IMR-90 (cell line): ENCODE results near the gene CLEC16A.

ENCODE experiments used
- BHLHE40 ChIP-seq: fragments of 150-350 bp; IDR thresholded peaks from 2 replicates; pipeline ENCODE4 v1.6.1; 2016; ENCODE audit warnings: mild to moderate bottlenecking, low read depth, low read length
- MXI1 ChIP-seq: IDR thresholded peaks from 2 replicates; pipeline ENCODE4 v1.6.1; 2012; ENCODE audit warnings: low read depth, mild to moderate bottlenecking, low read length, moderate library complexity, borderline replicate concordance
- POLR2A ChIP-seq: IDR thresholded peaks from 2 replicates; pipeline ENCODE4 v1.6.1; 2012; ENCODE audit warnings: mild to moderate bottlenecking, low read depth, low read length
- RAD21 ChIP-seq: IDR thresholded peaks from 2 replicates; pipeline ENCODE4 v1.6.1; 2012; ENCODE audit warnings: low read length, improper control_type of control experiment
- TF ChIP-seq, protein P1 (sequence below): conservative IDR thresholded peaks from 2 replicates; pipeline ENCODE4 v1.5.1; 2012; ENCODE audit warnings: mild to moderate bottlenecking, low read depth, low read length, improper control_type of control experiment
- TF ChIP-seq, protein P2 (sequence below): fragments of 150-350 bp; IDR thresholded peaks from 2 replicates; pipeline ENCODE4 v1.6.1; 2016; ENCODE audit warnings: low read depth, mild to moderate bottlenecking, low read length, moderate library complexity, borderline replicate concordance

DNA sequence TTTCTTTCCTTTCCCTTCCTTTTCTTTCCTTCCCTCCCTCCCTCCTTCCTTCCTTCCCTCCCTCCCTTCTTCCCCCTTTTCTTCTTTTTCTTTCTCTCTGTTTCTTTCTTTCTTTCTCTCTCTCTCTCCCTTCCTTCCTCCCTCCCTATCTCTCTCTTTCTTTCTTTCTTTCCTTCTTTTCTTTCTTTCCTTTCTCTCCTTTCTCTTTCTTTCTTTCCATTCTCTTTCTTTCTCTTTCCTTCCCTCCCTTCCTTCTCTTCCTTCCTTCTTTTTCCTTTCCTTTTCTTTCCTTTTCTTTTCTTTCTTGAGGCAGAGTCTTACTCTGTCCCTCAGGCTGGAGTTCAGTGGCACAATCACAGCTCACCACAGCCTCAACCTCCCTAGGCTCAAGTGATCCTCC is 33.1 kb upstream of the CLEC16A start:
- TF ChIP-seq BHLHE40 (no peak), POLR2A (no peak), MXI1 (no peak), RAD21 (no peak)
- TF ChIP-seq, protein P1, sequence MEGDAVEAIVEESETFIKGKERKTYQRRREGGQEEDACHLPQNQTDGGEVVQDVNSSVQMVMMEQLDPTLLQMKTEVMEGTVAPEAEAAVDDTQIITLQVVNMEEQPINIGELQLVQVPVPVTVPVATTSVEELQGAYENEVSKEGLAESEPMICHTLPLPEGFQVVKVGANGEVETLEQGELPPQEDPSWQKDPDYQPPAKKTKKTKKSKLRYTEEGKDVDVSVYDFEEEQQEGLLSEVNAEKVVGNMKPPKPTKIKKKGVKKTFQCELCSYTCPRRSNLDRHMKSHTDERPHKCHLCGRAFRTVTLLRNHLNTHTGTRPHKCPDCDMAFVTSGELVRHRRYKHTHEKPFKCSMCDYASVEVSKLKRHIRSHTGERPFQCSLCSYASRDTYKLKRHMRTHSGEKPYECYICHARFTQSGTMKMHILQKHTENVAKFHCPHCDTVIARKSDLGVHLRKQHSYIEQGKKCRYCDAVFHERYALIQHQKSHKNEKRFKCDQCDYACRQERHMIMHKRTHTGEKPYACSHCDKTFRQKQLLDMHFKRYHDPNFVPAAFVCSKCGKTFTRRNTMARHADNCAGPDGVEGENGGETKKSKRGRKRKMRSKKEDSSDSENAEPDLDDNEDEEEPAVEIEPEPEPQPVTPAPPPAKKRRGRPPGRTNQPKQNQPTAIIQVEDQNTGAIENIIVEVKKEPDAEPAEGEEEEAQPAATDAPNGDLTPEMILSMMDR, result no peak
- TF ChIP-seq, protein P2, sequence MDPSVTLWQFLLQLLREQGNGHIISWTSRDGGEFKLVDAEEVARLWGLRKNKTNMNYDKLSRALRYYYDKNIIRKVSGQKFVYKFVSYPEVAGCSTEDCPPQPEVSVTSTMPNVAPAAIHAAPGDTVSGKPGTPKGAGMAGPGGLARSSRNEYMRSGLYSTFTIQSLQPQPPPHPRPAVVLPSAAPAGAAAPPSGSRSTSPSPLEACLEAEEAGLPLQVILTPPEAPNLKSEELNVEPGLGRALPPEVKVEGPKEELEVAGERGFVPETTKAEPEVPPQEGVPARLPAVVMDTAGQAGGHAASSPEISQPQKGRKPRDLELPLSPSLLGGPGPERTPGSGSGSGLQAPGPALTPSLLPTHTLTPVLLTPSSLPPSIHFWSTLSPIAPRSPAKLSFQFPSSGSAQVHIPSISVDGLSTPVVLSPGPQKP, result no peak
